Neural progenitor cell (in vitro differentiated cells): ENCODE results near the gene FAM149A. TPM values are rescaled to one million over a fixed set of nuclear protein-coding genes. Genes with fewer than 3 reads are reported as not detected.

Experiments
- DNase-seq: peaks from one replicate; pipeline ENCODE4 v3.0.0-alpha.2; 2016; ENCODE audit warnings: low spot score
- H2AFZ ChIP-seq: fragments of 200-600 bp; sonication (generic); replicated peaks from 2 replicates; pipeline ENCODE4 v1.6.1; 2016; ENCODE audit warnings: antibody characterized with exemption
- H3F3A ChIP-seq: fragments of 200-600 bp; sonication (generic); 2 replicates; pipeline ENCODE4 v1.6.1; 2016; ENCODE audit warnings: antibody characterized with exemption, low read depth
- H3K27ac ChIP-seq: fragments of 200-600 bp; sonication (generic); 2 replicates; pipeline ENCODE4 v1.5.1; 2016; ENCODE audit warnings: mild to moderate bottlenecking
- H3K27me3 ChIP-seq: fragments of 200-600 bp; sonication (generic); 2 replicates; pipeline ENCODE4 v1.6.1; 2016; ENCODE audit warnings: mild to moderate bottlenecking, moderate library complexity
- H3K36me3 ChIP-seq: fragments of 200-600 bp; sonication (generic); 2 replicates; pipeline ENCODE4 v1.5.1; 2016
- H3K4me1 ChIP-seq: fragments of 200-600 bp; sonication (generic); 2 replicates; pipeline ENCODE4 v1.6.1; 2016; ENCODE audit warnings: mixed run types
- H3K4me2 ChIP-seq: fragments of 200-600 bp; sonication (generic); 2 replicates; pipeline ENCODE4 v1.6.1; 2016
- H3K4me3 ChIP-seq: fragments of 200-600 bp; sonication (generic); 2 replicates; pipeline ENCODE4 v1.5.1; 2016
- H3K79me2 ChIP-seq: fragments of 200-600 bp; sonication (generic); 2 replicates; pipeline ENCODE4 v1.6.1; 2016; ENCODE audit warnings: low read depth
- H3K9ac ChIP-seq: fragments of 200-600 bp; sonication (generic); 2 replicates; pipeline ENCODE4 v1.6.1; 2016
- H3K9me3 ChIP-seq: fragments of 200-600 bp; sonication (generic); 2 replicates; pipeline ENCODE4 v1.5.1; 2016; ENCODE audit warnings: low read depth
- H4K20me1 ChIP-seq: fragments of 200-600 bp; sonication (generic); 2 replicates; pipeline ENCODE4 v1.6.1; 2016; ENCODE audit warnings: low read depth
- H3K27ac Mint-ChIP-seq: 3 replicates; pipeline ENCODE4 v1.8.0; 2021; ENCODE audit warnings: mixed read lengths
- H3K27me3 Mint-ChIP-seq: 2 replicates; pipeline ENCODE4 v1.8.0; 2022; ENCODE audit warnings: low read depth, mild to moderate bottlenecking, inconsistent platforms, moderate library complexity, mixed read lengths; ENCODE audit not compliant: insufficient read depth
- H3K36me3 Mint-ChIP-seq: 3 replicates; pipeline ENCODE4 v1.8.0; 2021; ENCODE audit warnings: mixed read lengths
- H3K4me1 Mint-ChIP-seq: 3 replicates; pipeline ENCODE4 v1.8.0; 2021; ENCODE audit warnings: mixed read lengths
- H3K4me3 Mint-ChIP-seq: 3 replicates; pipeline ENCODE4 v1.8.0; 2021; ENCODE audit warnings: mild to moderate bottlenecking, moderate library complexity, mixed read lengths
- H3K9me3 Mint-ChIP-seq: 3 replicates; pipeline ENCODE4 v1.8.0; 2020; ENCODE audit warnings: mixed read lengths
- CTCF ChIP-seq: fragments of 200-600 bp; sonication (generic); IDR thresholded peaks from 2 replicates; pipeline ENCODE4 v1.5.1; 2017; ENCODE audit warnings: antibody characterized with exemption, mild to moderate bottlenecking
- EZH2 ChIP-seq: fragments of 200-600 bp; sonication (generic); IDR thresholded peaks from 2 replicates; pipeline ENCODE4 v1.6.1; 2017; ENCODE audit warnings: antibody characterized with exemption, mild to moderate bottlenecking, moderate library complexity
- EZH2phosphoT487 ChIP-seq: fragments of 200-600 bp; sonication (generic); IDR thresholded peaks from 2 replicates; pipeline ENCODE4 v1.6.1; 2017; ENCODE audit warnings: antibody characterized with exemption
- total RNA-seq: library from RNA; depleted of rRNA; stranded (reverse); fragments of >200 nt; gene quantifications from 2 replicates; pipeline ENCODE4 v1.2.3, GENCODE V29; 2015; ENCODE audit warnings: low replicate concordance

FAM149A gene
- total RNA-seq, 1 donor from 2014 or later, result 4.6 TPM

- Histone ChIP-seq H3K9ac (no peak overlapping the region), H3K36me3 (no peaks in the 10 kb centered on the region), H2AFZ (no peak overlapping the region), H3K79me2 (no peaks in the 10 kb centered on the region), H4K20me1 (no peaks in the 10 kb centered on the region), H3K27ac (no peak overlapping the region), H3F3A (peaks cover 12% of the 10 kb centered on the region), H3K4me1 (no peaks in the 10 kb centered on the region), H3K27me3 (no peaks in the 10 kb centered on the region), H3K4me2 (no peak overlapping the region), H3K9me3 (no peaks in the 10 kb centered on the region), H3K4me3 (no peak overlapping the region)
- Mint-ChIP-seq H3K27ac (no peak overlapping the region), H3K9me3 (no peaks in the 10 kb centered on the region), H3K36me3 (peaks cover 14% of the 10 kb centered on the region), H3K4me3 (no peak overlapping the region), H3K27me3 (no peaks in the 10 kb centered on the region), H3K4me1 (peaks cover 5% of the 10 kb centered on the region)
- TF ChIP-seq EZH2phosphoT487, result no peak
- TF ChIP-seq EZH2, result no peak
- TF ChIP-seq CTCF, result no peak
- DNase-seq, result peak; percentile 39
These were observed 96.0 kb downstream of the FAM149A start for GRCh38 chr4:186200516-186200915.

GRCh38 chr4:186201010-186201409 is 96.5 kb downstream of the FAM149A start:
- Histone ChIP-seq H4K20me1 (no peaks in the 10 kb centered on the region), H3K4me2 (no peak overlapping the region), H3K27me3 (no peaks in the 10 kb centered on the region), H3K36me3 (no peaks in the 10 kb centered on the region), H3K9ac (no peak overlapping the region), H2AFZ (no peak overlapping the region), H3K4me1 (no peaks in the 10 kb centered on the region), H3K79me2 (no peaks in the 10 kb centered on the region), H3K9me3 (no peaks in the 10 kb centered on the region), H3F3A (peaks cover 12% of the 10 kb centered on the region), H3K27ac (no peak overlapping the region), H3K4me3 (no peak overlapping the region)
- H3K27ac Mint-ChIP-seq, result no peak overlapping the region
- H3K9me3 Mint-ChIP-seq, result no peaks in the 10 kb centered on the region
- H3K4me1 Mint-ChIP-seq, result peaks cover 5% of the 10 kb centered on the region
- DNase-seq, result no peak
- peaks cover 9% of the 10 kb centered on the region for H3K36me3 Mint-ChIP-seq
- H3K4me3 Mint-ChIP-seq, result no peak overlapping the region
- no peak for TF ChIP-seq EZH2phosphoT487
- no peak for TF ChIP-seq CTCF
- TF ChIP-seq EZH2, result no peak
- no peaks in the 10 kb centered on the region for H3K27me3 Mint-ChIP-seq

- no peaks in the 10 kb centered on the region for H3K9me3 ChIP-seq
- no peak overlapping the region for H3K4me3 Mint-ChIP-seq
These were observed 97.2 kb downstream of the FAM149A start for GRCh38 chr4:186201535-186202230.

More at GRCh38 chr4:186201535-186202230, 97.2 kb downstream of the FAM149A start:
- TF ChIP-seq CTCF (peak; percentile 64), EZH2phosphoT487 (no peak)
- H3K27ac ChIP-seq, result no peak overlapping the region
- no peak overlapping the region for H3K4me2 ChIP-seq
- H3K4me1 ChIP-seq, result no peaks in the 10 kb centered on the region
- H3F3A ChIP-seq, result peaks cover 12% of the 10 kb centered on the region
- H3K9ac ChIP-seq, result no peak overlapping the region
- no peaks in the 10 kb centered on the region for H3K27me3 Mint-ChIP-seq
- H3K27me3 ChIP-seq, result no peaks in the 10 kb centered on the region
- H4K20me1 ChIP-seq, result no peaks in the 10 kb centered on the region
- peaks cover 5% of the 10 kb centered on the region for H3K36me3 Mint-ChIP-seq
- H3K79me2 ChIP-seq, result no peaks in the 10 kb centered on the region
- no peaks in the 10 kb centered on the region for H3K36me3 ChIP-seq
- no peak overlapping the region for H3K4me3 ChIP-seq
- H2AFZ ChIP-seq, result no peak overlapping the region
- H3K27ac Mint-ChIP-seq, result peak overlapping the region; percentile 15
- peaks cover 5% of the 10 kb centered on the region for H3K4me1 Mint-ChIP-seq
- H3K9me3 Mint-ChIP-seq, result no peaks in the 10 kb centered on the region
- DNase-seq, result peak; percentile 54
